Endometrial microvascular endothelial cells (primary cell): ENCODE results near the gene PRSS1. TPM values are rescaled to one million over a fixed set of nuclear protein-coding genes. Genes with fewer than 3 reads are reported as not detected.
"Not testable (repeated sequence)": the region's sequence is repeated elsewhere in the genome, so short reads cannot be mapped to it uniquely, and the experiment has no call there.

Source experiments
- in situ Hi-C: cut with HindIII; loops from 2 replicates; pipeline ENCODE4 v1.10.0; 2017; ENCODE audit warnings: low sequenced_read_pairs, low pct_unique_long_range_greater_than_20kb; ENCODE audit errors: inconsistent ontology term
- total RNA-seq: library from RNA; depleted of rRNA; stranded (reverse); fragments of >200 nt; gene quantifications from one replicate; pipeline ENCODE4 v1.2.3, GENCODE V29; 2015; ENCODE audit errors: inconsistent ontology term

PRSS1 gene
- total RNA-seq, 1 donor from 2014 or later = not detected

- in situ Hi-C loops = no loop called here
These were observed 21.5 kb downstream of the PRSS1 start, which contains the start of gene PRSS2 for GRCh38 chr7:142770661-142771352. TSS of gene PRSS2 (plus strand) at chr7:142770970. CDS start at chr7:142770983, 13 bp downstream.

GRCh38 chr7:142771353-142771723, 22.1 kb downstream of the PRSS1 start:
- in situ Hi-C loops = no loop called here

GRCh38 chr7:142772051-142772450, 22.8 kb downstream of the PRSS1 start:
- in situ Hi-C loops = no loop called here

GRCh38 chr7:142772673-142773072, 23.4 kb downstream of the PRSS1 start:
- in situ Hi-C loops = no loop called here

GRCh38 chr7:142773230-142773629, 24.0 kb downstream of the PRSS1 start:
- in situ Hi-C loops = no loop called here

GRCh38 chr7:142773937-142774744, 24.9 kb downstream of the PRSS1 start:
- in situ Hi-C loops = no loop called here

GRCh38 chr7:142774826-142775225, 25.6 kb downstream of the PRSS1 start:
- in situ Hi-C loops = no loop called here

GRCh38 chr7:142775351-142776115, 26.3 kb downstream of the PRSS1 start:
- in situ Hi-C loops = not testable (repeated sequence)

GRCh38 chr7:142776206-142776844, 27.1 kb downstream of the PRSS1 start:
- in situ Hi-C loops = no loop called here

- in situ Hi-C loops = not testable (repeated sequence)
These were observed 27.6 kb downstream of the PRSS1 start for GRCh38 chr7:142776845-142777225.

GRCh38 chr7:142777318-142777717, 28.0 kb downstream of the PRSS1 start:
- in situ Hi-C loops = no loop called here

- in situ Hi-C loops = no loop called here
These were observed 33.9 kb downstream of the PRSS1 start for GRCh38 chr7:142782922-142783900.

- in situ Hi-C loops = no loop called here
These were observed 34.8 kb downstream of the PRSS1 start for GRCh38 chr7:142784096-142784495.

GRCh38 chr7:142784716-142785115, 35.4 kb downstream of the PRSS1 start:
- in situ Hi-C loops = no loop called here

- in situ Hi-C loops = no loop called here
These were observed 36.6 kb downstream of the PRSS1 start for GRCh38 chr7:142785841-142786250.

GRCh38 chr7:142787034-142787768, 37.9 kb downstream of the PRSS1 start:
- in situ Hi-C loops = no loop called here

- in situ Hi-C loops = no loop called here
These were observed 38.5 kb downstream of the PRSS1 start for GRCh38 chr7:142787783-142788182.
